ENCODE measurements around the gene DDA1.
"Not testable (repeated sequence)": the region's sequence is repeated elsewhere in the genome, so short reads cannot be mapped to it uniquely, and the experiment has no call there.

Gene DDA1

GRCh38 chr19:17286752-17287151 lies 22.6 kb upstream of the DDA1 start:
- DNase-seq (ENCODE audit: low read depth in 2 of 2) = no peak

GRCh38 chr19:17289489-17289888 lies 19.9 kb upstream of the DDA1 start:
- DNase-seq (ENCODE audit: low read depth in 2 of 2) = peak; percentile 44 to 60

DNA sequence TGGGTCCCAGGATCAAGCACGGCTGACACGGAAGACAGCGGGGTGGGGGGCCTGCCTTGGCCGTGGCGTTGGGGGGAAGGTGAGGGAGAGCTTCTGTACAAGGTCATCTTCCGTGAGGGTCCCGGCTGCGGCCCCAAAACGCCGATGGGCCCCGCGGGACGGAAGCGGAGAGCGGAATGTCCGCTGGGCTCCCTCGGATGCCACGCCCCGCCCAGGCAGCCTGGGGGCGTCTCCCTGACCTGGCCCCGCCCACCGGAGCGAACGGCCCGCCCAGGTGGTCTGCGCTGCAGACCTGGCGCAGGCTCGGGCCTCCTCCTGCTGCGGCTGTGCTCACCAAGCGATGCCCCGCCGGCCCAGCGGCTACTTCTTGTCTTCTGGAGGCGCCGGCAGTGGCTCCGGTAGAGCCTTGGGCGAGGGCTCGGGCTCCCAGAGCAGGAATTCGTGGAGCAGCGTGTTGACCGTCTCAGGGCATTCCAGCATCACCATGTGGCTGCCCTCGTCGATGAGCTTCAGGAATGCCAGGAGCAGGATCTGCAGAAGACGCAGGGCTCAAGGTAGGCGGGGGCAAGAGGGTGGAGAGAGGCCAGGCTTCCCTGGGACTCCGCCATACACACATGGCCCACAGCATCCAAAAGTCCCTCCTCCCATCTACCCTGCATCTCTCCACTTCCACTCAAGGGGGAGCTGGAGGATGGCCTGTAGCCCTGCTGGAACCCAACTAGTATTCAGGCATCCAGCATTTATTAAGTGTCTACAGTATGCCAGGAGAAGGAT lies 16.9 kb upstream of the DDA1 start:
- DNase-seq (ENCODE audit: low read depth in 2 of 2) = peak; percentile 74 to 77

- DNase-seq (ENCODE audit: low read depth in 2 of 2) = no peak
These were observed 15.8 kb upstream of the DDA1 start for GRCh38 chr19:17293605-17294004.

- DNase-seq (ENCODE audit: low read depth in 2 of 2) = peak; percentile 40 to 59
These were observed 15.1 kb upstream of the DDA1 start for GRCh38 chr19:17294051-17294891.

DNA sequence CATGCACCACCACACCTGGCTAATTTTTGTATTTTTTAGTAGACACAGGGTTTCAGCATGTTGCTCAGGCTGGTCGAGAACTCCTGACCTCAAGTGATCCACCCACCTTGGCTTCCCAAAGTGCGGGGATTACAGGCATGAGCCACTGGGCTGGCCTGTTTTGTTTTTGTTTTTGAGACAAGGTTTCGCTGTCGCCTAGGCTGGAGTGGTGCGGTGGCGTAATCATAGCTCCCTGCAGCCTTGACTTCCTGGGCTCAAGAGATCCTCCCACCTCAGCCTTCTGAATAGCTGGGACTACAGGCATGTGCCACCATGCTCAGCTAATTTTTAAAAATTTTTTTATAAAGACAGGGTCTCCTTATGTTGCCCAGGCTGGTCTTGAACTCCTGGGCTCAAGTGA lies 13.8 kb upstream of the DDA1 start:
- DNase-seq (ENCODE audit: low read depth in 2 of 2) = not testable (repeated sequence)

DNA sequence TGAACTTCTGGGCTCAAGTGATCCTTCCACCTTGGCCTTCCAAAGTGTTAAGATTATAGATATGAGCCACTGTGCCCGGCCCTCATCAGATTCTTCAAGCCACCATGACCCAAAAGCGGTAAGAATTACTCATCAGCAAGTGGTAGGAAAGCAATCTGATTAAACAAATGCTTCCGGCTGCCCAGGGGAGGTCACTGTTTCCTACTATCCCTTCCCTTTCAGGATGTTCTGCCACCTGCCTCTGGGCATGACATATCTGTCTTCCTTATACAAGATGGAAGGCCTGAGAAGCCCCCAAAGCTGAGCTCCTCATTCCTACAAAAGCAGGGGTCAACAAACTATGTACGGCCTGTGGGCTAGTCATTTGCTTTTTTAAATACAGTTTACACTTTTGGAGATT lies 13.1 kb upstream of the DDA1 start:
- no peak for DNase-seq (ENCODE audit: low read depth in 2 of 2)

GRCh38 chr19:17296976-17297375 lies 12.4 kb upstream of the DDA1 start:
- DNase-seq (ENCODE audit: low read depth in 2 of 2) = no peak

DNA sequence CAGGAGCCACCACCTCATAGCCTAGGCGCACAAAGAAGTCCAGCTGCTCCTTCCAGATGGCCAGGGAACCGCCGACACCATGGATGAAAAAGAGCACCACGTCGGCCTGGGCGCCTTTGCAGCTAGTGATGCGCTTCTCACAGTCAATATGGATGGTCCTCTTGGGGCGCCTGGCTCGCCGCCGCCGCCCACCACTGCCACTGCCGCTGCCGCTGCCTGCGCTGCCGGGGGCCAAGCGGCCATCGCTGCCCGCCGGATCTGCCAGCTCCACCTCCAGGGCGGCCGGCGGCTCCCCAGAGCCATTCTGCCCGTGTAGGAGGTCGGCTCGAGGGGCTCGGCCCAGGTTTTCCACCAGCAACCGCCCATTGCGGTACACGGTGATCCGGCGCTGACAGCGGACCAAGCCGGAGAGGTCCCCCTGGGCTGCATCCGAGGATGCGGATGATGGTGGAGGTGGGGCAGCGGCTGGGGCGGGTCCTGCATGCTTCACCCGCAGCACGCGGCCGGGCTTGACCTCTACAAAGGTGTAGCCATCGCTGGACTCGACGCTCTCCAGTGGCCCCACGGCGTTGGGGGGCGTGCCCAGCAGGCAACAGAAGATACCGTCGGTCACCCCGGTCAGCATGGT lies 8.3 kb upstream of the DDA1 start:
- no peak for DNase-seq (ENCODE audit: low read depth in 2 of 2)

GRCh38 chr19:17302391-17303166 lies 6.8 kb upstream of the DDA1 start:
- no peak for DNase-seq (ENCODE audit: low read depth in 2 of 2)

DNA sequence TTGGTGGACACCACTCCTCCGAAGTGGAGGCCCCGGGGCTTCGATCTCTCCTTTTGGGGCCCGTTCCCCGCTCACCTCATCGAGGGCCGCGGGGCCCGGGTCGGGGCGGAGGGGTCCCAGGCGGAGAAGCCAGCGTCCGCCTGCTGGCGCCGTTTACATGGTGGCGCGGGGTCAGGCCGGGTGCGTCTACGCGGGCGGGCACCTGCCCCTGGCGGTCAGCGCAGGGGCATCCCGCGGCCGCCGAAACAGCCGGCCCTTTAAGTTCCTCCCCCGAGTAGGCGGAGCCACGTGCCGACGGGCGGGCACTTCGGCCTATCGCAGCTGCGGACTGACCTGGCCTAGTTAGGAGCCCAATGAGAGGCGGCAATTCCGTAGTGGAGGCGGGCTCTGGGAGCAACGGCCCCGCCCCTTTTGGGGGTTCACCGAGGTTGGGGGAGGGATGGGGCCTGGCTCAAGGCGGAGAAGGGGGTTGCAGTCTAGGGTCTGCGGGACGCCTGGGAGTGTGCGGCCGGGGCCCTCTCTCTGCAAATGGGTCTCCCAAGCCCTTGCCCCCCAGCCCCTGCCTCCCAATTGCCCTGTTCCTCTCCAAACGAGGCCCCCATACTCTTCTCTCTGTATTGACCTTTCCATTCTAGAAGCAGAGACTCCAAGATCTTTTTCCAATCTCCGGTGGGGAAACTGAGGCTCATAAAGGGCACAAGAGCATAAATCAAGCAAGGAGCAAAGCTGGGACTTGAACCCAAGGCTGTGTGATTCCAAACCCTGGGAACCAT lies 6.0 kb upstream of the DDA1 start, which contains the start of gene ABHD8:
TSS of gene ABHD8 (minus strand) at position 259 of the 773 bp plus-strand sequence. CDS start 1,809 bp downstream, outside the sequence.
- peak; percentile 89 to 91 for DNase-seq (ENCODE audit: low read depth in 2 of 2)

DNA sequence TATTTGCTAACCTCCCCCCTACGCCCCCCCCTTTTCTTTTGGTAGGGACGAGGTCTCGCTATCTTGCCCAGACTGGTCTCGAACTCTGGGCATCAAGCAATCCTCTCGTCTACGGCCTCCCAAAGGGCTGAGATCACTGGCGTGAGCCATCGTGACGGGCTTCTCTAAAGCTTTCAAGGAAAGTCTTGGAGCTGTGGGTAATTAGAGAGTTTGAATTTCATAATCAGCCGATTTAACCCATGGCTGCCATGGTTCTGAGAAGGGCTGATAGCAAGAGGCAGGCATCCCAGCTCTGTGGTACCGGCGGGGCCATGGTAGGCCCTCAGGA lies 5.5 kb upstream of the DDA1 start:
- DNase-seq (ENCODE audit: low read depth in 2 of 2) = no peak

GRCh38 chr19:17304386-17305215 lies 4.8 kb upstream of the DDA1 start:
- DNase-seq (ENCODE audit: low read depth in 2 of 2) = no peak

DNA sequence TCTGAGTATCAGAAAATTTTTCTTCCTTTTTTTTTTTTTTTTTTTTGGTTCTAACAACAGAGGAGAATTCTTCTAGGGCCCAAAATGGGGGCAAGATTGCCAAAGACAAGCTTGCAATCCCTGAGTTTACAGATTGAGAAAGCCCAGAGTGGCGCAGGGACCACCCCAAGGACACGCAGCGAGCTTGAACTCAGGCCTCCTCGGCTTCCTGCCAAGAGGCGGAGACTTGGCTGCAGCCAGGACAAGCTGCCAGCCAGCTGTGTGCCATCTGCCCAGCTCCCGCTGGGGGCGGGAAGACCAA lies 4.2 kb upstream of the DDA1 start:
- no peak for DNase-seq (ENCODE audit: low read depth in 2 of 2)

- peak; percentile 95 to 96 for DNase-seq (ENCODE audit: low read depth in 2 of 2)
These were observed 3.7 kb upstream of the DDA1 start, which contains the start of gene MRPL34 for GRCh38 chr19:17305517-17306284. MRPL34 (plus strand) TSS chr19:17305872; CDS start chr19:17305893, 21 bp downstream.

DNA sequence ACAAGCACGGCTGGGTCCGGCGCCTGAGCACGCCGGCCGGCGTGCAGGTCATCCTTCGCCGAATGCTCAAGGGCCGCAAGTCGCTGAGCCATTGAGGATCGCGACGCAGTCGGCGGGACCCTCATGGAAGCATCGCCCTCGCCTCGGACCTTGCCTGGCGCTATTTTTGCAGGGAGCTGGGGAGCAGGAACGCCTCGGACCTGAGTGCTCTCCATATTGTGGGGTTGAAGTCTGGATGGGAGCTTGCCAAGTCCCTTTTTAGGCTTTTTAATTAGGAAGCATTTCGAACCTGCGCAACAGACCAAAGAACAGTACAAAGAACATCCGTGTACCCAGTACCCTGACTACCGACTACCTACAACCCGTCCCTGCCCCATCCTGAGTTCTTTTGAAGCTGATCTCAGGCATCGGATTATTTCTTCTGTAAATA lies 3.1 kb upstream of the DDA1 start:
- no peak for DNase-seq (ENCODE audit: low read depth in 2 of 2)

DNA sequence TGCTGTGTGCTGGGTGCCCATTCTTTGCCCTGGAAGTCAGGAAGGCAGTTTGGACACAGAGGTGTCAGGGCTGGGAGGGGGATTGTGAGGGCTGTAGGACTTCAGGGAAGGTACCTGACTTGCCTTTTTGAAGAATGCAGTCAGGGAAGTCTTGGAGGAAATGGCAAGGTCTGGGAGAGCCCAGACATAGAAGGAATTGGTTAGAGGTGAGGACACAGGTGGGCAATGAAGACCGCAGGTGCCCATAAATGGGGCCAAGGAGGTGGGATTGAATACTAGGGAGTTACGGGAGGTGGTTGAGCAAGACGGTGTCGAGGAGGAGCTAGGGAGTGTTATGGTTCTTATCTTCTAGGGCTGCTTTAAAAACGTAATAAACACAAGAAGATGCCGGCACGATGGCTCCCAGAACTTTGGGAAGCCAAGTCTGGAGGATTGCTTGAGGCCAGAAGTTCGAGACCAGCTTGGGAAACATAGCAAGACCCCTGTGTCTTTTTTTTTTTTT lies 1.4 kb upstream of the DDA1 start:
- DNase-seq (ENCODE audit: low read depth in 2 of 2) = no peak

DNA sequence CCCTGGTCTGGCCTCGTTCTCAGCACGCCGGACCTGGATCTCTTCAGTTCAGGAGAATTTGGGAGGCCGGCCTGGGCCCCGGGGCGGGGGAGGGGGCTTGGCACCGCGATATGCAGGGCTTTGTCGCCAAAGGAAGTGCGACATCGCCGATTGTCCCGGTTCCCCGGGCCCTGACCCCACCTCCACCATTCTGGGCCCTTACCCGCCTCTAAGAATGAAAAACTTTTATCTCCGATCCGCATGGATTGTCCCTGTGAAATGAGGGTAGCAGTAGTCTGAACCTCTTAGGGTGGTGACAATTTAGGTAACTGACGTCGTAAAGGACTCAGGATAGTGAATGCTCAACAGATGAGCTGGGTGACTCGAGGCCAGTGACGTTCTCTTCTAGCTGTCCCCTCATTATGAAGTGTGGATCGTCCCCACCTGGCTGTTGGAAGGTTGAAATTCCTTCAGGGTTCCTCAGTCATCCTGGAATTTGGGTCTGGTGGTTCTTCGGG lies 650 bp downstream of the DDA1 start:
- no peak for DNase-seq (ENCODE audit: low read depth in 2 of 2)
